ENCODE results near the gene SERPINA6. TPM values are rescaled to one million over a fixed set of nuclear protein-coding genes. Genes with fewer than 3 reads are reported as not detected.

Gene SERPINA6
- polyA plus RNA-seq, 3 donors = not detected

DNA sequence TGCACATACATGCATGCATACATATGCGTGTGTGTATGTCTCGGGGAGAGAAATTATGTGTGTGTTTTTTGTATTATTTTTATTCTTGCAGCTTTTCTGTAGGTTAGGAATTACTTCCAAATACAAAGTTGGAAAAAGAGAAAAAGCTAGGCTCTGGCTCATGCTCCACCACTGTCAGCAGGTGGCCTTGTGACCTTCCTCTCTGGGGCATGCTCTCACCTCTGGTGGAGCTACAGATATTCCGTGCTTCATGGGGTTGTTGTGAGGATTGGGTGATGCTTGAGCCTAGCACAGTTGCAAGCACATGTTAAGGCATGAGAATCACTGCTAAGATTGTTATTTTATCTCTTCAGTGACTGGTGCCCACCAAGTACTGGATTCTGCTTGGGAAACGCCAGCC, 6.7 kb upstream of the SERPINA6 start:
- Histone ChIP-seq H3K79me2 (ENCODE audit: insufficient read depth, low read length) (no peaks in the 10 kb centered on the region), H3K4me2 (replicated peaks; ENCODE audit: extremely low read depth, low read length, poor library complexity, severe bottlenecking) (no peak overlapping the region), H3K4me3 (replicated peaks in 1 of 3; ENCODE audit: low read depth in 2 of 3, low read length in 3 of 3) (no peak overlapping the region), H3K27ac (ENCODE audit: low read depth in 1 of 2, low read length in 2 of 2) (no peak overlapping the region), H3K4me1 (ENCODE audit: control insufficient read depth in 1 of 2, insufficient read depth in 2 of 2, low read length in 2 of 2) (no peaks in the 10 kb centered on the region), H3K27me3 (ENCODE audit: control insufficient read depth in 2 of 2, insufficient read depth in 2 of 2, low read length in 2 of 2) (peaks cover 0 to 5% of the 10 kb centered on the region in 2 donors), H3K9me3 (replicated peaks in 1 of 2; ENCODE audit: control insufficient read depth in 1 of 2, insufficient read depth in 1 of 2, low read length in 2 of 2) (no peaks in the 10 kb centered on the region), H4K20me1 (ENCODE audit: insufficient read depth, low read length) (no peaks in the 10 kb centered on the region), H2AFZ (ENCODE audit: insufficient read depth, low read depth, low read length, poor library complexity, severe bottlenecking) (no peak overlapping the region), H3K36me3 (replicated peaks in 1 of 2; ENCODE audit: control insufficient read depth in 1 of 2, insufficient read depth in 2 of 2, low read length in 2 of 2) (no peaks in the 10 kb centered on the region), H3K9ac (ENCODE audit: insufficient read depth, low read length, poor library complexity, severe bottlenecking) (no peak overlapping the region)
- DNase-seq = no peak
- Mint-ChIP-seq H3K4me1 (no peaks in the 10 kb centered on the region), H3K9me3 (peaks cover 0 to 5% (median 0%) of the 10 kb centered on the region in 7 donors), H3K27me3 (ENCODE audit: low read depth in 3 of 3) (peaks cover 10 to 35% (median 18%) of the 10 kb centered on the region in 3 donors), H3K36me3 (no peaks in the 10 kb centered on the region), H3K27ac (no peak overlapping the region), H3K4me3 (no peak overlapping the region)
- intact Hi-C loops (cut with micrococcal nuclease) = no loop called here
- 67% methylated on average over 1 of the region's 4 CpGs for WGBS (ENCODE audit: insufficient coverage)
- TF ChIP-seq, protein P1, sequence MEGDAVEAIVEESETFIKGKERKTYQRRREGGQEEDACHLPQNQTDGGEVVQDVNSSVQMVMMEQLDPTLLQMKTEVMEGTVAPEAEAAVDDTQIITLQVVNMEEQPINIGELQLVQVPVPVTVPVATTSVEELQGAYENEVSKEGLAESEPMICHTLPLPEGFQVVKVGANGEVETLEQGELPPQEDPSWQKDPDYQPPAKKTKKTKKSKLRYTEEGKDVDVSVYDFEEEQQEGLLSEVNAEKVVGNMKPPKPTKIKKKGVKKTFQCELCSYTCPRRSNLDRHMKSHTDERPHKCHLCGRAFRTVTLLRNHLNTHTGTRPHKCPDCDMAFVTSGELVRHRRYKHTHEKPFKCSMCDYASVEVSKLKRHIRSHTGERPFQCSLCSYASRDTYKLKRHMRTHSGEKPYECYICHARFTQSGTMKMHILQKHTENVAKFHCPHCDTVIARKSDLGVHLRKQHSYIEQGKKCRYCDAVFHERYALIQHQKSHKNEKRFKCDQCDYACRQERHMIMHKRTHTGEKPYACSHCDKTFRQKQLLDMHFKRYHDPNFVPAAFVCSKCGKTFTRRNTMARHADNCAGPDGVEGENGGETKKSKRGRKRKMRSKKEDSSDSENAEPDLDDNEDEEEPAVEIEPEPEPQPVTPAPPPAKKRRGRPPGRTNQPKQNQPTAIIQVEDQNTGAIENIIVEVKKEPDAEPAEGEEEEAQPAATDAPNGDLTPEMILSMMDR (IDR thresholded peaks at IDR 0.05) = no peak

DNA sequence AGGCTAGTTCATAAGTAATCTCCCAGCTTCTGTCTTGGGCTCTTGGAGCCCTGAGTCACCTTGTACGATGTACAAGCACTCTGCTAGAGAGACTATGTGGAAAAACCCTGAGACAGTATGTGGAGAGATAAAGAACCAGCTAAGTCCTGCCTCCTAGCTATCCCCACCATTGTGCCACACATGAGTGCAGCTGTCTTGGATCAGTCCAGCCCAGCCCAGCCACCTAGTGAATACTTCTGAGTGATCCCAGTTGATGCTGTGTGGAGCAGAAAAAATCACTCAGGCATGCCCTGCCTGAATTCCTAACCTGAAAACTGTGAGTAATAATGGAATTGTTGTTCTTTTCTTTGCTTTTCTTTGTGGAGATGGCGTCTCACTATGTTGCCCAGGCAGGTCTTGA, 5.1 kb upstream of the SERPINA6 start:
- peaks cover 7 to 30% (median 14%) of the 10 kb centered on the region in 3 donors for H3K27me3 Mint-ChIP-seq (ENCODE audit: low read depth in 3 of 3)
- intact Hi-C loops (cut with micrococcal nuclease) = no loop called here
- Histone ChIP-seq H3K4me2 (replicated peaks; ENCODE audit: extremely low read depth, low read length, poor library complexity, severe bottlenecking) (no peak overlapping the region), H3K4me3 (replicated peaks in 1 of 3; ENCODE audit: low read depth in 2 of 3, low read length in 3 of 3) (no peak overlapping the region), H3K4me1 (ENCODE audit: control insufficient read depth in 1 of 2, insufficient read depth in 2 of 2, low read length in 2 of 2) (no peaks in the 10 kb centered on the region), H3K27ac (ENCODE audit: low read depth in 1 of 2, low read length in 2 of 2) (no peak overlapping the region), H3K36me3 (replicated peaks in 1 of 2; ENCODE audit: control insufficient read depth in 1 of 2, insufficient read depth in 2 of 2, low read length in 2 of 2) (no peaks in the 10 kb centered on the region), H2AFZ (ENCODE audit: insufficient read depth, low read depth, low read length, poor library complexity, severe bottlenecking) (no peak overlapping the region), H3K9me3 (replicated peaks in 1 of 2; ENCODE audit: control insufficient read depth in 1 of 2, insufficient read depth in 1 of 2, low read length in 2 of 2) (no peaks in the 10 kb centered on the region), H3K79me2 (ENCODE audit: insufficient read depth, low read length) (no peaks in the 10 kb centered on the region), H3K27me3 (ENCODE audit: control insufficient read depth in 2 of 2, insufficient read depth in 2 of 2, low read length in 2 of 2) (peaks cover 0 to 10% of the 10 kb centered on the region in 2 donors), H4K20me1 (ENCODE audit: insufficient read depth, low read length) (no peaks in the 10 kb centered on the region), H3K9ac (ENCODE audit: insufficient read depth, low read length, poor library complexity, severe bottlenecking) (no peak overlapping the region)
- TF ChIP-seq, protein P1 (IDR thresholded peaks at IDR 0.05) = no peak
- no peaks in the 10 kb centered on the region for H3K36me3 Mint-ChIP-seq
- no peaks in the 10 kb centered on the region for H3K4me1 Mint-ChIP-seq
- WGBS (ENCODE audit: insufficient coverage) = no CpG with 5 or more reads among the region's 2 CpGs
- no peak for DNase-seq
- H3K27ac Mint-ChIP-seq = no peak overlapping the region
- no peak overlapping the region for H3K4me3 Mint-ChIP-seq
- peaks cover 0 to 5% (median 0%) of the 10 kb centered on the region in 7 donors for H3K9me3 Mint-ChIP-seq

All from CD14-positive monocyte (primary cell).